GM19372 (cell line): Measurements from ENCODE around the gene CAMKMT.

Experiments
- ATAC-seq: cut with Tn5 transposase; IDR thresholded peaks from one replicate; pipeline ENCODE4 v1.9.1; 2021; ENCODE audit warnings: mild to moderate bottlenecking, low read depth, moderate library complexity; ENCODE audit not compliant: unreplicated experiment

CAMKMT gene

GRCh38 chr2:44680983-44681531, 319.3 kb downstream of the CAMKMT start:
- no peak for ATAC-seq

GRCh38 chr2:44682459-44682858, 320.7 kb downstream of the CAMKMT start:
- no peak for ATAC-seq

- ATAC-seq, result no peak
Observed at GRCh38 chr2:44684559-44684958, 322.8 kb downstream of the CAMKMT start.

- no peak for ATAC-seq
Observed at GRCh38 chr2:44686561-44686960, 324.8 kb downstream of the CAMKMT start.

- ATAC-seq, result no peak
Observed at GRCh38 chr2:44687686-44688455, 326.1 kb downstream of the CAMKMT start.

- ATAC-seq, result no peak
Observed at GRCh38 chr2:44688456-44689124, 326.8 kb downstream of the CAMKMT start.

- no peak for ATAC-seq
Observed at GRCh38 chr2:44689516-44689915, 327.8 kb downstream of the CAMKMT start.

GRCh38 chr2:44691174-44691785, 329.5 kb downstream of the CAMKMT start:
- no peak for ATAC-seq

GRCh38 chr2:44692821-44693220, 331.1 kb downstream of the CAMKMT start:
- ATAC-seq, result no peak

- ATAC-seq, result no peak
Observed at GRCh38 chr2:44700824-44701223, 339.1 kb downstream of the CAMKMT start.

- no peak for ATAC-seq
Observed at GRCh38 chr2:44705356-44705755, 343.6 kb downstream of the CAMKMT start.

- ATAC-seq, result no peak
Observed at GRCh38 chr2:44705876-44706480, 344.2 kb downstream of the CAMKMT start.

- ATAC-seq, result no peak
Observed at GRCh38 chr2:44706681-44707553, 345.2 kb downstream of the CAMKMT start.

GRCh38 chr2:44707945-44708660, 346.4 kb downstream of the CAMKMT start:
- ATAC-seq, result no peak

GRCh38 chr2:44708661-44709000, 346.9 kb downstream of the CAMKMT start:
- no peak for ATAC-seq

GRCh38 chr2:44713170-44713569, 351.4 kb downstream of the CAMKMT start:
- ATAC-seq, result no peak

GRCh38 chr2:44715671-44716081, 353.9 kb downstream of the CAMKMT start:
- ATAC-seq, result no peak

GRCh38 chr2:44716131-44716530, 354.4 kb downstream of the CAMKMT start:
- ATAC-seq, result no peak

- ATAC-seq, result no peak
Observed at GRCh38 chr2:44718431-44718830, 356.7 kb downstream of the CAMKMT start.
